ENCODE measurements around the gene C9orf153.

DNA sequence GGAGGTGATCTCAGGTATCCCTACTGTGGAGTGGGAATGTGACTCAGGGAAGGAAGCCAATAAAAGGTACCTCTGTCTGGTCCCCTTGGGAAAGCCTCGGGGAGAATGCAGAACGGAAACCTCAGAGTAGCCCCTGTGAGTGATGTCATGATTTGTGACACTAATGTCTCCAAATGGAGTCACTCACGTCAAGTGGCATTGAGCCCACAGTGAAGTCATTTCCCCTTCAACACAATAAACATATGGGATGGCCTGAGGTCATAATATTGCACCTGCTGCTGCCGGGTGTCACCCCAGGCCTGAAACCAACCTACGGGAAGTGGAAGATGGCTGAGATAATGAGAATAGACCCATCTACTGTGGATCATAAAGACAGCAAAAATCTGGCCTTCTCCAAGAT, 84.2 kb downstream of the C9orf153 start:
- TF ChIP-seq, protein P1, sequence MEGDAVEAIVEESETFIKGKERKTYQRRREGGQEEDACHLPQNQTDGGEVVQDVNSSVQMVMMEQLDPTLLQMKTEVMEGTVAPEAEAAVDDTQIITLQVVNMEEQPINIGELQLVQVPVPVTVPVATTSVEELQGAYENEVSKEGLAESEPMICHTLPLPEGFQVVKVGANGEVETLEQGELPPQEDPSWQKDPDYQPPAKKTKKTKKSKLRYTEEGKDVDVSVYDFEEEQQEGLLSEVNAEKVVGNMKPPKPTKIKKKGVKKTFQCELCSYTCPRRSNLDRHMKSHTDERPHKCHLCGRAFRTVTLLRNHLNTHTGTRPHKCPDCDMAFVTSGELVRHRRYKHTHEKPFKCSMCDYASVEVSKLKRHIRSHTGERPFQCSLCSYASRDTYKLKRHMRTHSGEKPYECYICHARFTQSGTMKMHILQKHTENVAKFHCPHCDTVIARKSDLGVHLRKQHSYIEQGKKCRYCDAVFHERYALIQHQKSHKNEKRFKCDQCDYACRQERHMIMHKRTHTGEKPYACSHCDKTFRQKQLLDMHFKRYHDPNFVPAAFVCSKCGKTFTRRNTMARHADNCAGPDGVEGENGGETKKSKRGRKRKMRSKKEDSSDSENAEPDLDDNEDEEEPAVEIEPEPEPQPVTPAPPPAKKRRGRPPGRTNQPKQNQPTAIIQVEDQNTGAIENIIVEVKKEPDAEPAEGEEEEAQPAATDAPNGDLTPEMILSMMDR (IDR thresholded peaks at IDR 0.05; ENCODE audit: poor library complexity, severe bottlenecking), result no peak
- TF ChIP-seq, protein P2, sequence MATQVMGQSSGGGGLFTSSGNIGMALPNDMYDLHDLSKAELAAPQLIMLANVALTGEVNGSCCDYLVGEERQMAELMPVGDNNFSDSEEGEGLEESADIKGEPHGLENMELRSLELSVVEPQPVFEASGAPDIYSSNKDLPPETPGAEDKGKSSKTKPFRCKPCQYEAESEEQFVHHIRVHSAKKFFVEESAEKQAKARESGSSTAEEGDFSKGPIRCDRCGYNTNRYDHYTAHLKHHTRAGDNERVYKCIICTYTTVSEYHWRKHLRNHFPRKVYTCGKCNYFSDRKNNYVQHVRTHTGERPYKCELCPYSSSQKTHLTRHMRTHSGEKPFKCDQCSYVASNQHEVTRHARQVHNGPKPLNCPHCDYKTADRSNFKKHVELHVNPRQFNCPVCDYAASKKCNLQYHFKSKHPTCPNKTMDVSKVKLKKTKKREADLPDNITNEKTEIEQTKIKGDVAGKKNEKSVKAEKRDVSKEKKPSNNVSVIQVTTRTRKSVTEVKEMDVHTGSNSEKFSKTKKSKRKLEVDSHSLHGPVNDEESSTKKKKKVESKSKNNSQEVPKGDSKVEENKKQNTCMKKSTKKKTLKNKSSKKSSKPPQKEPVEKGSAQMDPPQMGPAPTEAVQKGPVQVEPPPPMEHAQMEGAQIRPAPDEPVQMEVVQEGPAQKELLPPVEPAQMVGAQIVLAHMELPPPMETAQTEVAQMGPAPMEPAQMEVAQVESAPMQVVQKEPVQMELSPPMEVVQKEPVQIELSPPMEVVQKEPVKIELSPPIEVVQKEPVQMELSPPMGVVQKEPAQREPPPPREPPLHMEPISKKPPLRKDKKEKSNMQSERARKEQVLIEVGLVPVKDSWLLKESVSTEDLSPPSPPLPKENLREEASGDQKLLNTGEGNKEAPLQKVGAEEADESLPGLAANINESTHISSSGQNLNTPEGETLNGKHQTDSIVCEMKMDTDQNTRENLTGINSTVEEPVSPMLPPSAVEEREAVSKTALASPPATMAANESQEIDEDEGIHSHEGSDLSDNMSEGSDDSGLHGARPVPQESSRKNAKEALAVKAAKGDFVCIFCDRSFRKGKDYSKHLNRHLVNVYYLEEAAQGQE (IDR thresholded peaks at IDR 0.05; ENCODE audit: borderline replicate concordance), result no peak
- TF ChIP-seq RAD21 (conservative IDR thresholded peaks at IDR 0.05) (no peak), TAF1 (IDR thresholded peaks at IDR 0.05; ENCODE audit: low read depth) (no peak), EZH2 (IDR thresholded peaks at IDR 0.05; ENCODE audit: borderline replicate concordance, insufficient read depth, low read length, poor library complexity, severe bottlenecking) (no peak)
